Omental fat pad (tissue), 4 donors: ENCODE measurements around the gene APOL6. TPM values are rescaled to one million over a fixed set of nuclear protein-coding genes. Genes with fewer than 3 reads are reported as not detected.
"Not testable (repeated sequence)": the region's sequence is repeated elsewhere in the genome, so short reads cannot be mapped to it uniquely, and the experiment has no call there.

Experiments used
- ATAC-seq: fragments of 150-250 bp; one replicate; pipeline ENCODE4 v1.9.1; 2016; ENCODE audit warnings: mild to moderate bottlenecking, moderate library complexity; ENCODE audit not compliant: low FRiP score
- DNase-seq: peaks from one replicate; pipeline ENCODE4 v3.0.0-alpha.2; 2019; ENCODE audit warnings: low spot score
- total RNA-seq, 4 donors: library from RNA; depleted of rRNA; stranded (reverse); fragments of >200 nt; gene quantifications; one replicate each; pipeline ENCODE4 v1.1.0, GENCODE V29; 2016
- TF ChIP-seq, protein P1 (sequence below), 3 donors: fragments of 450-650 bp; IDR thresholded peaks; one replicate each; pipeline ENCODE4 v1.5.1; 2016 to 2017; ENCODE audit warnings: antibody characterized with exemption in 3 of 3, mild to moderate bottlenecking in 3 of 3, moderate library complexity in 2 of 3

APOL6 gene
- total RNA-seq, 4 donors from 2014 or later, result 53.8 to 104 (median 75.1) TPM

DNA sequence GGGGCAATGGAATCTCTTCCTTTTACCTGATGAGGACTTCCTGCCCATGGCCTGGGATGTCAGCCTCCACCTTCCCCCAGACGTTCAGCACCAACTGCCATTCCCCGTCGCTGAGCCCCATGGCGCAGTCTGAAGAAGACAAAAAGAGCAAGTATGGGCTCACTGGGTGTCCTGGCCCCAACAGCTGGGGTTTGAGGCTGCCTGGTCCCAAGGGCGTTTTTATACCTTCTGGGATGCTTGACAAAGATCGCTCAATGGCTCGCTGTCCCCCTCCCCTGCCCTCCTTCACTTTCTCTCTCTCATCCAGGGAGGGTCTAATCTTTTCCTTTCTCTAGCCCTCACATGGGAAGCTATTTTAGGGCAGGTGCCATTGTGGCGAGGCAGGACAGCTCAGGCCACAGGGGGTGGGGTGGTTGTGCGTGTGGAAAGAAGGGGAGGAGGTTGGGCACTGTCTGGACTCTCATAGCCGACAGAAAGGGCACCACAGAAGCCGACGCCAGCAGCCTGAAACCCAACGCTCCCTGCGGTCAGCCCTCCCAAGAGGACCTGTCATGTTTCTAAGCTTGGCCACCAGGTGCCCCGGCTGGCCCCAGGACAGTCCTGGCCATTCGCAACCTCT, 31.0 kb upstream of the APOL6 start, which contains the start of gene MB:
Gene MB, minus strand, starts transcription at position 193 of the 619 bp plus-strand sequence. Its CDS starts 72 bp downstream, at position 121.
- no peak for ATAC-seq
- TF ChIP-seq, protein P1, sequence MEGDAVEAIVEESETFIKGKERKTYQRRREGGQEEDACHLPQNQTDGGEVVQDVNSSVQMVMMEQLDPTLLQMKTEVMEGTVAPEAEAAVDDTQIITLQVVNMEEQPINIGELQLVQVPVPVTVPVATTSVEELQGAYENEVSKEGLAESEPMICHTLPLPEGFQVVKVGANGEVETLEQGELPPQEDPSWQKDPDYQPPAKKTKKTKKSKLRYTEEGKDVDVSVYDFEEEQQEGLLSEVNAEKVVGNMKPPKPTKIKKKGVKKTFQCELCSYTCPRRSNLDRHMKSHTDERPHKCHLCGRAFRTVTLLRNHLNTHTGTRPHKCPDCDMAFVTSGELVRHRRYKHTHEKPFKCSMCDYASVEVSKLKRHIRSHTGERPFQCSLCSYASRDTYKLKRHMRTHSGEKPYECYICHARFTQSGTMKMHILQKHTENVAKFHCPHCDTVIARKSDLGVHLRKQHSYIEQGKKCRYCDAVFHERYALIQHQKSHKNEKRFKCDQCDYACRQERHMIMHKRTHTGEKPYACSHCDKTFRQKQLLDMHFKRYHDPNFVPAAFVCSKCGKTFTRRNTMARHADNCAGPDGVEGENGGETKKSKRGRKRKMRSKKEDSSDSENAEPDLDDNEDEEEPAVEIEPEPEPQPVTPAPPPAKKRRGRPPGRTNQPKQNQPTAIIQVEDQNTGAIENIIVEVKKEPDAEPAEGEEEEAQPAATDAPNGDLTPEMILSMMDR (IDR thresholded peaks at IDR 0.05), result no peak
- DNase-seq, result no peak

- ATAC-seq (no peak), DNase-seq (no peak)
- TF ChIP-seq, protein P1 (IDR thresholded peaks at IDR 0.05), result no peak
These were observed 29.6 kb upstream of the APOL6 start for GRCh38 chr22:35618427-35619223.

DNA sequence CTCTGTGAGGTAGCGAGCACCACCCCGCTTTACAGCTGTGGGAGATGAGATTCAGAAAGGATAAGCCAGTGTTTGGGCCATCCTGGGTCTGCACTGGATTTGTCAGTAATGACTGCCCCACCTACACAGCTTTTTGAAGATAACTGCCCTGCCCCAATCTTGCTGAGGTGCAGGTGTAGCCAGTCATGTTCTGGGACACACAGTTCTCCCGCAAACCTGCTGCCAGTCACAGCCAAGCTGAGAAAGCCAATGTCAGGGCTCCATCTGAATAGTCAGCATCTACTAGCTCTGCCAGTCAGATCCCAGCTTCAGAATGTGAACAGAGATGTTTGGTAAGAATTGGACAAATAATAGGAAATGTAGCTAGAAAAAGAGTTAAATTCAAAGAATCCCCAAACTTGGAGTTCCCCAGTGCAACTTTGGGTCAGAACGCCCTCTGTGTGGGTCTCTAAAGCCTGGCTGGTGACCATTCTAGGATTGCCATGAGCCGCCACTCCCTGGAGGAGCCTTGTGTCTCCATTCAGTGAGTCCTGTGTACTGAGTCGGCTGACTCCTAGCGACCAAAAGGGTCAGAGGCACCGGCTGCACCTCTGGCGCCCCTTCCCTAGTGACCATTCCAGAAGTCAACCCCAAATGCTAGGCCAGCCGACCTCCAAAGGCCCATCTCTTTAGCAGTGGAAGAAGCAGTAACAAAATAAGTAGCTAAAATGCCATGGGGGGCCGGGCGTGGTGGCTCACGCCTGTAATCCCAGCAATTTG, 28.7 kb upstream of the APOL6 start:
- ATAC-seq, result no peak
- TF ChIP-seq, protein P1 (IDR thresholded peaks at IDR 0.05), result no peak
- DNase-seq, result no peak

GRCh38 chr22:35620624-35621251, 27.5 kb upstream of the APOL6 start:
- no peak for DNase-seq
- TF ChIP-seq, protein P1 (IDR thresholded peaks at IDR 0.05), result no peak
- ATAC-seq, result no peak

DNA sequence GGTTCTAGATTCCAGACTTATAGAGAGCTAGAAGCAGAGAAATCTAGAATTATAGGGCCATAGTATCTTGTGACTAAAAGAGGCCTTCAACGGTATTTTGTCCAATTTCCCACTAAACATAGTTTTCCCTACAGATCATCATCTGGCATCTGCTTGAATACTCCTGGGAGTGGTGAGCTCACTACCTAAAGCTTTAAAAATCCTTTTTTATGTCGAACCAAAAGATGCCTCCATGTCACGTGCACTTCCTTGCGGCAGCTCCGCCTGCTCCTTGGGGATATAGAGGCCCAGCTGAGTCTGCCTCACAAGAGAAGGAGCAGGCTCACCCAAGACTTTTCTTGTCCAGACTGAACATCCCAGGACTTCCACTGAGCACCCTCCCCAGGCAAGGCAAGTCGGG, 26.8 kb upstream of the APOL6 start:
- no peak for DNase-seq
- no peak for ATAC-seq
- TF ChIP-seq, protein P1 (IDR thresholded peaks at IDR 0.05), result no peak

DNA sequence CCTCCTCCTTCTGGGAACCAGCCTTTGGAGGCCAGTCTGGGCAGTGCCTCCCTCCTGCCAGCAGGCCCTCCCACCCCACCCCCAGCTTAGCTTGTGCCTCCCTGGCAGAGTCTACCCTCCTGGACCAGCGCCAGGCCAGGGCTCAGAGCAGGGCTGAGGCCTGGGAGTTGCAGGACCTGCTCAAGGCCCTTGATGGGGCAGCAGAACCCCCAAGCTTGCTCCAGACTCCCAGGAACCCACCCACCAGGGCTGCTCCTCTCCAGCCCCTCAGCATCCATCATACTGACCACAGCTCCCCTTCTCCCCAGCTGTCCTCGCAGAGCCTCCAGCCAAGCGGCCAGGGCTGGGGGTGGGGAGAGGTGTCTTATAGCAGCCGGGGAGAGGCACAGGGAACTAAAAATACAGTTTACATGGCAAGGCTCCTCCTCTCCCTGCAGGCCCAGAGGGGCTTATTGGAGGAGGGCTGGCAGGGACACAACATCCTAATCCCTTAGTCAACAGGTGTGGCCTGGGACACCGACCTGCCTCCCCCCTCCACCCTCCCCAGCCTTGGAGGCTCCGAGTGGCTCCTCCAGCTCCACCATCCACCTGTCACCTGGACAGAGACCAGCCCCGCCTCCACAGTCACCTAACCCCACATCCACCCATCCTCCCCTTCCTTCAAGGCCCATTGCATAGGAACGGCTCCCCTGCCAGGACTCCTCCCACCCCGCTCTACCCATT, 25.9 kb upstream of the APOL6 start:
- DNase-seq (no peak), ATAC-seq (no peak)
- TF ChIP-seq, protein P1 (IDR thresholded peaks at IDR 0.05), result no peak

GRCh38 chr22:35623885-35624284, 24.4 kb upstream of the APOL6 start:
- not testable (repeated sequence) for ATAC-seq, DNase-seq
